HG03159 (cell line): ENCODE data around the gene TCAP.
"Not testable (repeated sequence)": the region's sequence is repeated elsewhere in the genome, so short reads cannot be mapped to it uniquely, and the experiment has no call there.

Experiments
- ATAC-seq: cut with Tn5 transposase; IDR thresholded peaks from one replicate; pipeline ENCODE4 v1.9.1; 2021; ENCODE audit warnings: mild to moderate bottlenecking, moderate library complexity; ENCODE audit not compliant: unreplicated experiment

Gene TCAP

DNA sequence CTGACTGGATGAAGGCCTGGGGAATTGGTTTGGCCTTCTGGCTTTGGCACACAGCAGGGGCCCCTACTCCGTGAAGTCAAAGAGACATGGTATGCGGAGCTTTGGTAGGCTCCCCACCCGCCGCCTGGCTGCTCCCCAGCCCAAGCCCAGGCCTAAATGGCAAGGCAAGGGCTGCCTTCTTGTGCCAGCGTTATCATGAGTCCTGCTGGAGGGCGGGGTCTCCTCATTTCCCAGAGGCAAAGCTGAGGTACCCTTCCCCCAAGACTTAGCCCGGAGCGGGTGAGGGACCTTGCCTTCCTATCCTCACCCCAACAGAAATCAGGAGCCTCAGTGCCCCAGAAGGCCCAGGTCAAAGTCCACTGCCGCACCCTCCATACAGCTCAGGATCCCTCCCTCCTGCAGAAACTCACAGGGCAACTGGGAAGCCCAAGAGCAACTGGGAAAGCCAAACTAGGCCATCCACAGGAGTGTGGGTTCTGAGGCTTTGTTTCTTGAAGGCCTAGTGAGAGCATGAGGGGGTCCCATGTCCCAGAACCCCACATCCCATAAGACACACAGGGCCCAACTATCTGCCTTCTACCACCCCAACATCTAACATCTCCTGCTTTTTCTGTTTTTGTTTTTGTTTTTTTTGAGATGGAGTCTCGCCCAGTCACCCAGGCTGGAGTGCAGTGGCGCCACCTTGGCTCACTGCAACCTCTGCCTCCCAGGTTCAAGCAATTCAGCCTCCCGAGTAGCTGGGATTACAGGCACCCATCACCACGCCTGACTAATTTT, 13.4 kb downstream of the TCAP start:
- ATAC-seq: no peak

DNA sequence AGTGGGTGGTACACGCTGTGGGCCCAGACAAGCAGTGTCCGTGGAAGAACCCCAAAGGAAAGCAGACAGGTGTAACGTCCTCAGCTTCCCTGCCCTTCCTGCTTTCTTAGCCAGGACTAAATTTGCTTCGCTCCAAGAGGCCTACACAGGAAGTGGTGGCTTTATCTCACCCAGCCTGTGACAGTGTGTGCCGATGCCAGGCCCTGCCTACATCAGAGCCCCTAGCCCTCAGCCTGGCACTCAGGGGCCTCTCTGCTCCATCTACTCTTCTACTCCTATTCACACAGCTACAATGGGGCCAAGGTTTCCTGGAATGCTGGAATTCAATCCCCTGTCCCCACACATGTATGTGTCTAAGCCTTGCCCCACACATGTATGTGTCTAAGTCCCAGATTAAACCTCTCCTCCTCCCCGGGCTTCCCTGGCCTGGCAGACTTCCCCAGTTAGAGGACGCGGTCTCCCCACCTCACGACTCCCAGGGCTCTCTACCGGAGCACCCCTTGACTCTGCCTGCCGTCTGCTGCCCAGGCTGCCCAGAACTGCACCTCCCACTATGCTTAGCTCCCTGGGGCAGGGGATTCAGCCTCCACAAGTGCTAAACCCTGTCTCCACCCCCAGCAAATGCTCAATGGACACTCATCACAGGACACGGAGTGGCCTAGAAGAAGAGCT, 14.5 kb downstream of the TCAP start:
- ATAC-seq: no peak

DNA sequence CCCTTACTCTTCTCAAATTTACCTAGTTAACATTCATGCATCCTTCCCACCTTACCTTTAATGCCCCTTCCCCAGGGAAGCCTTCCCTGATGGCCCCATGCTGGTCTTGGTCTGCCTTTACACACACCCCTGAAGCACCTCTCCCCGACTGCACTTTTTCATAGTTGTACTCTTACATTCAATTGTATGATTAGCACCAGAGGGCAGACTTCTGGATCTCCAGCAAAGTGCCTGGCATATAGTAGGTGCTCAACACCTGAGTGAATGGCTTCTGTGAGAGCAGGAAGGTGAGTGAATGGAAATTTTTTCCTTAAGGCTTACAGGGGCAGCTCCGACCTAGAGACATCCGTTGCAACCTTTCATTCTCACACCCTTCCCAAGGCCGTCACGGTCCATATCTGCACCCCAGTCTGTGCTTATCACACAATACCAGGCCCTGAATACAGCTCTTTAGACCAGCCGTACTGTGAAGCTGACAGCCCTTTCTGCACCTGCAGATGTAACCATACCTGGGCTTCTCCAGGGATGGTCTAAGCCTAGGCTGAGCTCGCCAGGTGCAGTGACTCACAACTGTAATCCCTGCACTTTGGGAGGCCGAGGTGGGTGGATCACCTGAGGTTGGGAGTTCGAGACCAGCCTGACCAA, 18.3 kb downstream of the TCAP start:
- ATAC-seq: no peak

DNA sequence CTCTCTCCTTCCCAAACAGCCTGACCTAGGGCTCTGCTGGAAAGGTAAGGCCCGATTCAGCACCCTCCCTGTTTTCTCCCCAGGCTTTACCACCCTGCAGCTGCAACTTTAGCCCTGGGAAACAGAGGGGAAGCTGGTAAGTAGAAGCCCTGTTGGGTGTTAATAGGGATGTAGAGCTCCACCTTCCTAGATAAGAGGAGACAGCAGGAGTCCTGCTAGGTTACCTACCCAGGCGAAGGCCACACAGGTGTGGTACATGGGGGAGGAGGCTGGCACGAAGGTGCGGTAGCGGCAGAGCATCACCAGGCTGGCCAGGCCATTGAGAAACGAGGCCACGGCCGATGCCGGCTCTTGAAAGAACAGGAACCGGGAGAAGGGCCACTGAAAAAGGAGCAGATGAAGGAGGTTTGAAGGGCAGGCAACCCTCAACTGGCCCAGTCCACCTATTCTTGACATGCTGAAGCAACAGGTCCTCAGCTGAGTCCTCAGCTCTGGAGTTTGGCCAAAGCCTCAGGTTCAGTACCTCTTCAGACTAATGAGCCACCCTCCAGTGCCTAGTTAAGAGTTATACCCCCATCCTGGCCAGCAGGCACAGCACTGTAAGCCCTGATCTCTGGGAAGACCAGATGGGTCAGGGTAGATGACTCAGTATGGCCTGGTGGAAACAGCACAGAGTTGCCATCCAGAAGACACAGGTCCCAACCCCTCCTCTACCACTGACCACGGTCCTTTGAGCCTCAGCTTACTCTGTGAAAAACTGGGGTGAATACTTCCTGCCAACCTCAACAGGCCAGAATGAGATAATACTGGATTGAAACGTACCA, 19.4 kb downstream of the TCAP start:
- no peak for ATAC-seq

DNA sequence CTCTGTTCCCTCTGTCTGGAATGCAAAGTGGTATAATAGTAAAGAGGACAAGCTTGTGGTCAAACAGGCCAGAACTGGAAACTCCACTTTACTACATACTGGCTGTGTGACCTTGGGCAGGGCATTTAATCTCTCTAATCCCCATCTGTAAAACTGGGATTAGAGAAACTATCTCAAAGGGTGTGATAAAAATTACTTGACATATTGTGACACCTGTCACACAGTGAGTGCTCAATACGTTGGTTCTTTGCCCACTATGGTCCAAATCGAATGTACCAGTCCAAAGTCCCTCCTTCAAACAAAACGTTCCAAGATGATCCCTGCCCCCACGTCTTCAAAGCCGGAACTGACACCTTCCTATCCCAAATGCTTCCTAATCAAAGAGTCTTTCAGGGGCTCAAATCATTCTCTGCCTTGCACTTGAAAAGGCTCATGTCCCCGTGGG, 22.0 kb downstream of the TCAP start:
- ATAC-seq: no peak

DNA sequence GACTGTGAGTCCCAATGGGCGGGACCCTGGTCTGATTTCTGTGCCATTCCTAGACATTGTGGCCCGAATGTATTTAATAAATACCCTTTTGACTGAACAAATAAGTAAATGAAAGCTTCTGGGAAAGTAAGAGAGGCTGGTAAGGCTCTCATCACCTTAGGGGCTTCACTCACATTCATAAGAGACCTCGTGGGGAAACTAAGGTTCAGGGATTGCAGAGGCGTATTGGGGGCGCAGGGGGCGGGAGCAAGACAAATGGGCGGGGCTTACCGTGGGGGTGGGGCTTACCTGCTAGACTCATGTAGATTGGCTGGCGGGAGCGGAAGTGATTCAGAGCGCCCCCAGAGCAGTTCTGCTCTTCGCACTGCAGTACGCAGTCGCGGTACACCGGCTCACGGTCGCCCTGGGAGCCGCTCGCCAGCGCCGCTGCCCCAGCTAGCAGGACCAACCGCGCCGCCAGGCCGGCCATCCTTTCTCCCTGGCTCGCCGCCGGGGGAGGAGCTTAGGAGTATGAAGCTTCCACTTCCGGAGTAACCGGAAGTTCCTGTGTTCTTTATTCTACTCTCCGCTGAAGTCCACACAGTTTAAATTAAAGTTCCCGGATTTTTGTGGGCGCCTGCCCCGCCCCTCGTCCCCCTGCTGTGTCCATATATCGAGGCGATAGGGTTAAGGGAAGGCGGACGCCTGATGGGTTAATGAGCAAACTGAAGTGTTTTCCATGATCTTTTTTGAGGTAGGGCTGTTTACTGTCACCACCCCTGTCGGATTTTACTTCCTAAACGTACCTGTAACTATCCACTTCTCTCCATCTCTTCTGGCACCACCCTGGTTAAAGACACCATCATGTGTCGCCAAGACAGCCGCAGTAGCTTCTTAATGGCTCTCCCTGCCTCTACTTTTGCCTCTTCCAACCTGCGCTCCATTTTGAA, 22.7 kb downstream of the TCAP start, which contains the start of gene PGAP3:
PGAP3 (minus strand) TSS at position 512 of the 929 bp plus-strand sequence; CDS start at position 469, 43 bp downstream.
- peak; percentile 87 for ATAC-seq

DNA sequence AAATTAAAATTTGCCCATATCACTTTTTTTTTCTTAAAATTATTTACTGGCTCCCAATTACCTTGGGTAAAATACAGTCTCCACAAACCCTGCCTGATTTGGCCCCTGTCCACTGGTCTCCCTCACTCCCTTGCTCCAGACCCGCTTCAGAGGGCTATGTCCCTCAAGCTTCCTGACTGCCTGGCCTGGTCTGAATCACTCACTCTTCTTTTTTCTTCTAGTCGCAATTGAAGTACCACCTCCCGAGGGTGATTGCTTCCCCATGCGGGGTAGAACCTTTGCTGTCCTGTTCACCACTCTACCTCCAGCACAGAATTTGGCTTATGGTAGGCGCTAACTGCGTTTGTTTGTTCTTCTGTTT, 23.3 kb downstream of the TCAP start:
- no peak for ATAC-seq

DNA sequence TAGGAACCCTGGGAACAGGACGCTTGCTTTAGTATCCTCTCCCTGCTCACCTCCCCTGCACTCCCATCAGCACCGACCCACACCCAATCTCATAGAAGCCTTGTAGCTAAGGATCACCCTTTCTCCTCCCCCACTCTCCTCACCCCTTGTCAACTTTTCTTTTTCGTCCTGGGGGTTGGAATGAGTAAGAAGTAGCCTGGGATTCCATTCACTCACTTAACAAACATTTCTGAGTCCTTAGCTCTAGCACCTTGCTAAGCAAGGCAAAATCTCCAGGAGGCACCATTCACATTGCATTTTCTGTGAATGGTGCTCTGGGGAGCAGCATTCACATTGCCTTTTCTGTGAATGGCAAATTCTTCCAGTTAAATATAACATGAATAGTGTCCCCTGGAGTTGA, 23.8 kb downstream of the TCAP start:
- ATAC-seq: no peak

DNA sequence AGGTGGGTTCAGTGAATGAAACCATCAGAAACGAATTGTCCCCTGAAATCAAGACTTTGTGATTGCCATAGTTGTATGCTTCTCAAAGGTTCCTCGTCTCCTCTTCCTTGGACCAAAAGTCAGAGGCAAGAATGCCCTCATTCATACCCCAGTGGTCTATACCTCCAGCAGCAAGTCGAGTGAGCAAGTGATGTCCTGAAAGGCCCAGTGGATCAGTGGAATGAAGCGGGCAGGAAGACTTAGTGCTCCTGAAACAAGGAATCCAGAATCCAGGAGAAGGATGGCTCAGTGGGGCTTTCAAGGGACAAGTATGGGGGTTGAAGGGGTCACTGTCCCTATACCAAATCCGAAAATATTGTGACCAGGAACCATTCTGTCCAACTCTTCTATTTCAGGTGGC, 29.4 kb downstream of the TCAP start:
- ATAC-seq: no peak

DNA sequence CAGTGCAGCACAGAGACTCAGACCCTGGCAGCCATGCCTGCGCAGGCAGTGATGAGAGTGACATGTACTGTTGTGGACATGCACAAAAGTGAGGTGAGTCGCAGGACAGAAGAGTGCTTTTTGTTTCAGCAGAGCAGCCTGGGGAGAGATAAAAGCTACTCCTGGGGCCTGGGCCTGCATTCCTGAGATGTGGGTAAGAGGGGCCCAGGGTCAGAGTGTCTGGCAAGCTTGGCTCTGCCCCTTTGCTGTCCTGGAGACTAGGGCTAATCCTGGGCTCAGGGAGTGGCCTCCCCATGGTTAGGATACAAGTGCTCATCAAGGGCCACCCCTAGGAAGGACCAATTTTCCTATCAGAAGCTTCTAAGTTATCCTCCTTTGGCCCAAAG, 29.9 kb downstream of the TCAP start:
- ATAC-seq: no peak

DNA sequence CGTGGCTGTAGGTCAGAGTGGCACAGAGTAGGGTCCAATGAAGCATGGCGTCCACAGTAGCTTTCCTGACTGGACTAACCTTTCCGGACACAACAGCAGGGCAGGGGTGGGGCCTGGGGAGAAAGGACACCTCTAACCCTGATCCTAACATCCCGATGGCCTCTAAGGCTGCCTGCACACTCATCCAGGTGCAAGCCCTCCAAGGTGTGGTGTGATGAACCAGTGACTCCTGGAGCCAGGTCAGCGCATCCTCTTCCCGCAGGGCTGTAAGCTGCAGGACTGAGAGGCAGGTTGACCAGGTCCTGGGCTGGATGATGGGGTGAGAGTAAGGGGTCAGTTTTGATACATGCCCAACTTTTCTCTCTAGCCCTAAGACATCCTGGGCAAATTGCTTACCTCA, 31.6 kb downstream of the TCAP start:
- no peak for ATAC-seq

DNA sequence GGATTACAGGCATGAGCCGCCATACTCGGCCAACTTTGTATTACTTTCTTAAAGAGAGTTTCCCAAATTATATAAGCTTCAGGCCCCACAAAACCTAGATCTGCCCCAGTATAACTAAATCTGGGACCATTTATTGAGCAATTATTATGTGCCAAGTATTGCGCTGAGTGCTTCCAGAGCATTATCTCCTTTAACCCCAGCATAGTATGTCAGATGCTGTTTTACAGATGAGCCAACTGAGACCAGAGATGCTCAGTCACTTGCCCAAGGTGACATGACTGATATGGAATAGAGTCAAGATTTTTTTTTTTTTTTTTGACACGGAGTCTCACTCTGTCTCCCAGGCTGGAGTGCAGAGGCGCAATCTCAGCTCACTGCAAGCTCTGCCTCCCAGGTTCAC, 32.8 kb downstream of the TCAP start:
- ATAC-seq: no peak

DNA sequence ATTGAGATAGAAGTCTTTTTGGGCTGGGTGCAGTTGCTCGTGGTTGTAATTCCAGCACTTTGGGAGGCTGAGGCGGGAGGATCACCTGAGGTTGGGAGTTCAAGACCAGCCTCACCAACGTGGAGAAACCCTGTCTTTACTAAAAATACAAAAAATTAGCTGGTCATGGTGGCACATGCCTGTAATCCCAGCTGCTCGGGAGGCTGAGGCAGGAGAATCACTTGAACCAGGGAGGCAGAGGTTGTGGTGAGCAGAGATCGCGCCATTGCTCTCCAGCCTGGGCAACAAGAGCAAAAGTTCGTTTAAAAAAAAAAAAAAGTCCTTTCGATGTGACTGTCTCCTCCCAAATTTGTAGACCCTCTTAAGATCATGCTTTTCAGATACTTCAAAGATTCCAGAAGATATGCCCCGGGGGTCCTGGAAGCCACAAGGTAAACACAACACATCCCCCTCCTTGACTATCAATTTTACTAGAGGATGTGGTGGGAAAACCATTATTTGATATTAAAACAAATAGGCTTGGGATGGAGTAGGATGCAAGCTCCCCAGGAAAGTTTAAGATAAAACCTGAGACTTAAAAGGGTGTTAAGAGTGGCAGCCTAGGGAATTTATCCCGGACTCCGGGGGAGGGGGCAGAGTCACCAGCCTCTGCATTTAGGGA, 34.1 kb downstream of the TCAP start:
- not testable (repeated sequence) for ATAC-seq

DNA sequence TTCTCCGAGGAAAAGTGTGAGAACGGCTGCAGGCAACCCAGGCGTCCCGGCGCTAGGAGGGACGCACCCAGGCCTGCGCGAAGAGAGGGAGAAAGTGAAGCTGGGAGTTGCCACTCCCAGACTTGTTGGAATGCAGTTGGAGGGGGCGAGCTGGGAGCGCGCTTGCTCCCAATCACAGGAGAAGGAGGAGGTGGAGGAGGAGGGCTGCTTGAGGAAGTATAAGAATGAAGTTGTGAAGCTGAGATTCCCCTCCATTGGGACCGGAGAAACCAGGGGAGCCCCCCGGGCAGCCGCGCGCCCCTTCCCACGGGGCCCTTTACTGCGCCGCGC, 34.6 kb downstream of the TCAP start, which contains the start of gene ERBB2:
ERBB2 (plus strand) TSS at position 247 of the 330 bp plus-strand sequence. CDS start 175 bp downstream, outside the sequence.
- ATAC-seq: no peak

DNA sequence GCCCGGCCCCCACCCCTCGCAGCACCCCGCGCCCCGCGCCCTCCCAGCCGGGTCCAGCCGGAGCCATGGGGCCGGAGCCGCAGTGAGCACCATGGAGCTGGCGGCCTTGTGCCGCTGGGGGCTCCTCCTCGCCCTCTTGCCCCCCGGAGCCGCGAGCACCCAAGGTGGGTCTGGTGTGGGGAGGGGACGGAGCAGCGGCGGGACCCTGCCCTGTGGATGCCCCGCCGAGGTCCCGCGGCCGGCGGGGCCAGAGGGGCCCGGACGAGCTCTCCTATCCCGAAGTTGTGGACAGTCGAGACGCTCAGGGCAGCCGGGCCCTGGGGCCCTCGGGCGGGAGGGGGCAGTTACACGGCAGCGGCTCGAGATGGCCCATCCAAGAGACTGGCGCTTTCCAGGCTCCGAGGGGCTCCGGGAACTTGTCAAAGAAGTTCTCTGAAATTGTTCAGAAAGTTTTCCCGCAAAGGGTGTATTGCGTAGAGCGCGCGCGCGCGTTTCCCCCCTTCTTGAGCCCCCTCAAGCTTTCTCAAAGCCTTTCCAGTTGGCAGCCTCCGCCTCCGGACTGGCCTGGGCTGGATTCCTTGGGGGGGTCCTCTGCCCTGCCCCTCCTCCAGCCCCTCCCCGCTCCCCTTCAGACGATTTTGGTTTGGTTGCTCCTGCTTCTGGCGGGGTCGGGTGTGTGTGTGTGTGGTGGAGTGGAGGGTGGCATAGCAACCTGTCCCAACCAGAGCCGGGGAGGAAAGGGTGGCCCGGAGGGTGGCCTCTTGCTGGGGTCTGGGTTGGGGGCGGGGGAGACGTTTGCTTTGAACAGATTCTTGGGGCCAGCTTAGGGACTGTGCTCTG, 35.2 kb downstream of the TCAP start:
- ATAC-seq: no peak

DNA sequence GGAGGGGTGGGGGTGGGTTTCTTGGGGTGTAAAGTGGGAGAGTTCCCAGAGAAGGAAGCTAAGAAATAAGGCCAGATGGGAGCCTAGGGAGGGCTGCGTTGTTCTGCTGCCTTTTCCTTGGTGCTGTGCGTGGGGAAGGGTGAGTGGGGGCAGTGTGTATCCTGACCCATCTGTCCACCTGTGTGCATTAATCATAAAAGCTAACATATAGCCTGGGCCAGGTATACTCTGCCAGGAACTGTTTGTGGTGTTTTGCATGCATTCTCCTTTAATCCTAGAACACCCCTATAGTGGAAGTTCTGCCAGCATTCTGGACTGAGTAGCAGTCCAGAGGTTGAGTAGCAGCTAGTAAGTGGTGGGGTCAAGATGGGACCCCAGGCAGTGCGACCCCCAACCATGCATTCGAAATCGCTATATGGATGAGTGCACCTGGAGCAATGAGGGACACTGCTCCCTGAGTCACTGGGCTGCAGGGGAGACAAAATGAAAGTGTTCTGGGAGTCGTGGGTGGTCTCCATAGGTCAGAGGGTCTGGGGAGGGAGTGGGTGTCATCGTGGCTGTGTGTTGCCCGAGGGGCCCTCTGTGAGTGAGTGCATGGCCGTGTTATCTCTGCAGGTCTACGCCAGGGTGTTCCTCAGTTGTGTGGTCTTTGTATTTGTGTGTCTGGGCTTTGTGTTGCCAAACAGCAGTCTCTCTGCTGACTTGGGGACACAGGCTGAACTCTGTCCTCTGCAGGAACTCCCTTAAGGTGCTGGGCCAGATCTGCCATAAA, 36.0 kb downstream of the TCAP start:
- no peak for ATAC-seq

DNA sequence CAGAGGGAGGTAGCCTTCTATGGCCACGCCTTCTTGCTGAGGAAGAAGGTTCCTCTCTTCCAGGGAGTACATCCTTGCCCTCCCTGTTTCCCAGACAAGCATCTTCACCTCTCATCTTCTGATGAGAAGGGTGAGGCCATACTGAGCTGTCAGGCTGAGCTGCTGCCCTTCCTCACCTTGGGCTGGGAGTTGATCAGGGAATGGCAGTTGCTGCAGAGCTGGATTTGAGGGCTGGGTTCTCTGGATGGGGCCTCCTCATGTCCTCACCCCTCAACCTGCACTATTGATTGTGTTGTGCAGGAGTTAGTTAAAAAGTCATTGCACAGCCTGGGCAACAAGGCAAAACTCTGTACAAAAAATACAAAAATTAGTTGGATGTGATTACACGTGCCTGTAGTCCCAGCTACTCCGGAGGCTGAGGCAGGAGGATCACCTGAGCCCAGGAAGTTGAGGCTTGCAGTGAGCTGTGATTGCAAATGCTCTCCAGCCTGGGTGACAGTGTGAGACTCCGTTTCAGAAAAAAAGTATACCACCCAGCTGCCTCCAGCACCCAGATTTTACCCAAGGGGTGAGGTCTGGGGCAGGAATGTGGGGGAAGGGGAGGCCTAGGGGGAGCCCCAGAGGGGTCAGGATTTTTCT, 36.8 kb downstream of the TCAP start:
- ATAC-seq: no peak
